Stimulated activated naive CD8-positive, alpha-beta T cell treated with anti-CD3 and anti-CD28 coated beads, Interleukin-15, Interleukin-2, amounts not matched to agents 100 ng/mL and 50 ng/mL, for 24 hours (primary cell): Measurements from ENCODE around the gene LAMA1.

Source experiments
- H3K27ac Mint-ChIP-seq: one replicate; pipeline ENCODE4 v1.8.0; 2021; ENCODE audit warnings: mild to moderate bottlenecking, mixed read lengths
- H3K27me3 Mint-ChIP-seq: one replicate; pipeline ENCODE4 v1.8.0; 2021; ENCODE audit warnings: mixed read lengths
- H3K36me3 Mint-ChIP-seq: one replicate; pipeline ENCODE4 v1.8.0; 2021; ENCODE audit warnings: low read depth, mixed read lengths
- H3K4me1 Mint-ChIP-seq: one replicate; pipeline ENCODE4 v1.8.0; 2021; ENCODE audit warnings: low read depth, mixed read lengths
- H3K4me3 Mint-ChIP-seq: one replicate; pipeline ENCODE4 v1.8.0; 2021; ENCODE audit warnings: mild to moderate bottlenecking, mixed read lengths
- H3K9me3 Mint-ChIP-seq: one replicate; pipeline ENCODE4 v1.8.0; 2021; ENCODE audit warnings: mixed read lengths

LAMA1 gene

DNA sequence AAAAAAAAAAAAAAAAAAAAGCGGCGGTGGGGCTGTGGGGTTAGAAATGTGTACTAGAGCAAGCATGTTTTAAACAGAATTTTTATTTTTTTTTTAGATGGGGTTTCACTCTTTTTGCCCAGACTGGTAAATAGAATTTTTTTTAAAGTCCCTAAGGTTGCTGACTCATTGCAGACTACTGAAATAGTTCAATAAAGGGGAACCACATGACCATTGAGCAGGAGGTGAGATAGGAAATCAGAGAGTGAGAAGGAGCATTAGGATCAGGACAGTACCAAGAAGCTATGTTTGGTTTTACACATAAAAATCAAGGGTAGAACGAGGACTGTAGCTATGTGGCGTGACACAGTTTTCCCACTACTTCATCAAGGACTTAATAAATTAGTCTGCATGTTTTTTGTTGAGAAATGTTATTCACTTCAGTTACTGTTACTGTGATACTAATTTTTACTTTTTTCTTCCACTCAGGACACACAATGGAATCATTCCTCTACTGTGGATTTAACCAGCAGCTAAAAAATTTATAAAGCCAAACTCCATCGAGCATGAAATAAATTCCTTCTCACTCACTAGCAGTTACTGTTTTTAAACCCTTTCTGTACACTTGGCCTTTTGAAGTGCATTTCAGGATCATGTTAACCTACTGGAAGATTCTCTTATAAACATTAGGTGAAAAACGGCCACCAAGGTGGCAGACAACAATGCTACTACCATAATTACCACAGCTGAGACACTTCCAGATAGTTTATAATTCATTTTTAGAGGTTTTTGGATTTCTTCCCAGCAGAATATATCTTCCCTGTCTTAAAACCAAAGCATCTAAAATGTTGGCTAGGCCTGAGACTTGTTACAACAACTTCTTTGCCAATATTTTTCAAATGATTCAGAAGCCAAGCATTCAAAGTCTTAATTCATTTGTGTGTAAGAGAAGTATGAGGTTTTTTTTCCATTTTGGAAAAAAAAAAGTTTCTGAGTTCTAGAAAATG, 33.2 kb downstream of the LAMA1 start:
- Mint-ChIP-seq H3K27ac (no peak overlapping the region), H3K4me3 (no peak overlapping the region), H3K9me3 (no peaks in the 10 kb centered on the region), H3K27me3 (no peaks in the 10 kb centered on the region), H3K36me3 (no peaks in the 10 kb centered on the region), H3K4me1 (no peaks in the 10 kb centered on the region)

GRCh38 chr18:7082671-7083070, 34.9 kb downstream of the LAMA1 start:
- no peaks in the 10 kb centered on the region for H3K27me3 Mint-ChIP-seq

GRCh38 chr18:7079231-7079630, 38.4 kb downstream of the LAMA1 start:
- no peaks in the 10 kb centered on the region for H3K4me1 Mint-ChIP-seq
- H3K4me3 Mint-ChIP-seq: no peak overlapping the region
- no peaks in the 10 kb centered on the region for H3K36me3 Mint-ChIP-seq
- H3K27ac Mint-ChIP-seq: no peak overlapping the region
- H3K27me3 Mint-ChIP-seq: no peaks in the 10 kb centered on the region
- no peaks in the 10 kb centered on the region for H3K9me3 Mint-ChIP-seq

More at GRCh38 chr18:7082671-7083070, 34.9 kb downstream of the LAMA1 start:
- no peak overlapping the region for H3K4me3 Mint-ChIP-seq
- no peaks in the 10 kb centered on the region for H3K9me3 Mint-ChIP-seq
- no peaks in the 10 kb centered on the region for H3K4me1 Mint-ChIP-seq
- H3K36me3 Mint-ChIP-seq: no peaks in the 10 kb centered on the region
- no peak overlapping the region for H3K27ac Mint-ChIP-seq

GRCh38 chr18:7072593-7072992, 45.0 kb downstream of the LAMA1 start:
- Mint-ChIP-seq H3K36me3 (no peaks in the 10 kb centered on the region), H3K27ac (no peak overlapping the region), H3K4me1 (no peaks in the 10 kb centered on the region), H3K27me3 (no peaks in the 10 kb centered on the region), H3K9me3 (no peaks in the 10 kb centered on the region), H3K4me3 (no peak overlapping the region)

- no peak overlapping the region for H3K4me3 Mint-ChIP-seq
- H3K9me3 Mint-ChIP-seq: no peaks in the 10 kb centered on the region
- H3K4me1 Mint-ChIP-seq: no peaks in the 10 kb centered on the region
- no peak overlapping the region for H3K27ac Mint-ChIP-seq
- H3K27me3 Mint-ChIP-seq: no peaks in the 10 kb centered on the region
- H3K36me3 Mint-ChIP-seq: no peaks in the 10 kb centered on the region
These were observed 46.0 kb downstream of the LAMA1 start for GRCh38 chr18:7071600-7071999.

GRCh38 chr18:7070466-7070865, 47.1 kb downstream of the LAMA1 start:
- Mint-ChIP-seq H3K36me3 (no peaks in the 10 kb centered on the region), H3K9me3 (no peaks in the 10 kb centered on the region), H3K27ac (no peak overlapping the region), H3K4me3 (no peak overlapping the region), H3K4me1 (no peaks in the 10 kb centered on the region), H3K27me3 (no peaks in the 10 kb centered on the region)

GRCh38 chr18:7068871-7069590, 48.6 kb downstream of the LAMA1 start:
- no peak overlapping the region for H3K27ac Mint-ChIP-seq
- no peak overlapping the region for H3K4me3 Mint-ChIP-seq
- no peaks in the 10 kb centered on the region for H3K4me1 Mint-ChIP-seq
- H3K9me3 Mint-ChIP-seq: no peaks in the 10 kb centered on the region
- H3K27me3 Mint-ChIP-seq: no peaks in the 10 kb centered on the region
- H3K36me3 Mint-ChIP-seq: no peaks in the 10 kb centered on the region

GRCh38 chr18:7066965-7067555, 50.5 kb downstream of the LAMA1 start:
- Mint-ChIP-seq H3K4me1 (no peaks in the 10 kb centered on the region), H3K27ac (no peak overlapping the region), H3K4me3 (no peak overlapping the region)

DNA sequence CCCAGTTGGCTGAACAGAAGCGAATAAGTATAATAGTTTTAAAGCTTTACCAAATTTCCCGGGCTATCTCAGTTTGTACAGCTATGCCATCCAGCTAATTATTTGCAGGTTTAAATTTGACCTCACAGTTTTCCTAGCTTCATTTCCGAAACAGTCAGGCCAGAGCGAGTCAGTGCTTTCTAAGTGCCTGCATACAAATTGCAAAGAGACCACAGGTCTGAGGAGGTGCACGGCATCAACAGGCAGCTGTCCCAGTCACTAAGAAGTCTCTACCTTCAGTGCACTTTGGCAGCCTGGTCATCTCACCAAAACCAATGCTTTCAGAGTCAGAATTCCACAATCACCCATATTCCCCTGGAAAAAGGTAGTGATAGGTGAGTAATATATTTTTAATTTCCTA, 51.9 kb downstream of the LAMA1 start:
- no peak overlapping the region for H3K27ac Mint-ChIP-seq
- H3K27me3 Mint-ChIP-seq: no peaks in the 10 kb centered on the region
- H3K36me3 Mint-ChIP-seq: no peaks in the 10 kb centered on the region
- no peak overlapping the region for H3K4me3 Mint-ChIP-seq
- no peaks in the 10 kb centered on the region for H3K4me1 Mint-ChIP-seq
- H3K9me3 Mint-ChIP-seq: no peaks in the 10 kb centered on the region

More at GRCh38 chr18:7066965-7067555, 50.5 kb downstream of the LAMA1 start:
- H3K27me3 Mint-ChIP-seq: no peaks in the 10 kb centered on the region
- H3K9me3 Mint-ChIP-seq: no peaks in the 10 kb centered on the region
- H3K36me3 Mint-ChIP-seq: no peaks in the 10 kb centered on the region

DNA sequence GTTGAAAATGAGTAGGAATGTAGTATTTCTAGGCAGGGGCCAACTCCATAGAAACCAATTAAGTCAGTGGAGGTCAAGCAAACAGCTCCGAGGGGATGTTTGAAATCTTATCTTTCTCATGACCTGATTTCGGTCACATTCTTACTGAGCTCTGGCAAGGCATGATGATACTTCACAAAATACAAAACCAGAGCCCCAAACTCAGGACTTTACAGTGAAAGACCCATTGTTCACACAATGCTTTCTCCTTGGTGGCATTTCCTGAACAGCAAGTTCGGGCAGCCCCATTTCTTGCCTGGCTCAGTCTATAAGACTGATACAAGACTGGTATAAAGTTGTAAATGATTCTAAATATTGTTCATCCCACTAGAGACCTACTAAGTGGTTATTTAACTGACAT, 53.3 kb downstream of the LAMA1 start:
- Mint-ChIP-seq H3K4me1 (no peaks in the 10 kb centered on the region), H3K4me3 (no peak overlapping the region), H3K9me3 (no peaks in the 10 kb centered on the region), H3K27ac (no peak overlapping the region), H3K36me3 (no peaks in the 10 kb centered on the region), H3K27me3 (peaks cover 2% of the 10 kb centered on the region)

- no peaks in the 10 kb centered on the region for H3K9me3 Mint-ChIP-seq
- no peak overlapping the region for H3K4me3 Mint-ChIP-seq
- peaks cover 2% of the 10 kb centered on the region for H3K27me3 Mint-ChIP-seq
- no peak overlapping the region for H3K27ac Mint-ChIP-seq
- no peaks in the 10 kb centered on the region for H3K36me3 Mint-ChIP-seq
- no peaks in the 10 kb centered on the region for H3K4me1 Mint-ChIP-seq
These were observed 54.8 kb downstream of the LAMA1 start for GRCh38 chr18:7062811-7063210.

- Mint-ChIP-seq H3K4me1 (no peaks in the 10 kb centered on the region), H3K27ac (no peak overlapping the region), H3K27me3 (peaks cover 2% of the 10 kb centered on the region), H3K9me3 (no peaks in the 10 kb centered on the region), H3K4me3 (no peak overlapping the region), H3K36me3 (no peaks in the 10 kb centered on the region)
These were observed 55.4 kb downstream of the LAMA1 start for GRCh38 chr18:7062236-7062635.

- Mint-ChIP-seq H3K9me3 (peaks cover 5% of the 10 kb centered on the region), H3K27ac (no peak overlapping the region), H3K4me1 (no peaks in the 10 kb centered on the region), H3K4me3 (no peak overlapping the region), H3K36me3 (no peaks in the 10 kb centered on the region), H3K27me3 (peaks cover 2% of the 10 kb centered on the region)
These were observed 58.3 kb downstream of the LAMA1 start for GRCh38 chr18:7059276-7059675.

- Mint-ChIP-seq H3K27me3 (peaks cover 2% of the 10 kb centered on the region), H3K36me3 (no peaks in the 10 kb centered on the region), H3K4me1 (no peaks in the 10 kb centered on the region), H3K27ac (no peak overlapping the region), H3K9me3 (peaks cover 5% of the 10 kb centered on the region), H3K4me3 (no peak overlapping the region)
These were observed 61.6 kb downstream of the LAMA1 start for GRCh38 chr18:7056026-7056425.

- Mint-ChIP-seq H3K4me3 (no peak overlapping the region), H3K4me1 (no peaks in the 10 kb centered on the region), H3K36me3 (no peaks in the 10 kb centered on the region), H3K27me3 (no peaks in the 10 kb centered on the region), H3K27ac (no peak overlapping the region), H3K9me3 (no peaks in the 10 kb centered on the region)
These were observed 67.6 kb downstream of the LAMA1 start for GRCh38 chr18:7049951-7050350.
